Left ventricle myocardium inferior (tissue), 1 donor: ENCODE measurements around the gene IGFBP7. TPM values are rescaled to one million over a fixed set of nuclear protein-coding genes. Genes with fewer than 3 reads are reported as not detected.
A peak's percentile ranks its signal among the peaks of the same experiment; 100 is the strongest.

Source experiments
- DNase-seq: peaks from one replicate; pipeline ENCODE4 v3.0.0-alpha.2; 2020
- H3K27ac ChIP-seq: fragments of 200-600 bp; replicated peaks from 2 replicates; pipeline ENCODE4 v1.8.0; 2021
- H3K27me3 ChIP-seq: fragments of 200-600 bp; 2 replicates; pipeline ENCODE4 v1.8.0; 2021; ENCODE audit warnings: low read depth
- H3K36me3 ChIP-seq: fragments of 200-600 bp; 2 replicates; pipeline ENCODE4 v1.8.0; 2021
- H3K4me1 ChIP-seq: fragments of 200-600 bp; 2 replicates; pipeline ENCODE4 v1.8.0; 2021
- H3K4me3 ChIP-seq: fragments of 200-600 bp; 2 replicates; pipeline ENCODE4 v1.8.0; 2021; ENCODE audit warnings: mild to moderate bottlenecking, moderate library complexity
- H3K9me3 ChIP-seq: fragments of 200-600 bp; replicated peaks from 2 replicates; pipeline ENCODE4 v1.8.0; 2021
- intact Hi-C: fragments of 100-400 bp; cut with micrococcal nuclease; formaldehyde crosslinking; loops from one replicate; pipeline ENCODE4 v1.11.0; 2022
- total RNA-seq: library from RNA; stranded (reverse); fragmentation: NEBNext Ultra II Directional; extraction: Animal tissue kit (Norgen Biotek cat#: 25700); gene quantifications from one replicate; pipeline ENCODE4 v1.2.1, GENCODE V29; 2021
- TF ChIP-seq, protein P1 (sequence below): fragments of 200-600 bp; IDR thresholded peaks from 2 replicates; pipeline ENCODE4 v1.8.0; 2021; ENCODE audit warnings: antibody characterized with exemption, mild to moderate bottlenecking, borderline replicate concordance
- donor health status: DM: no; HTN: yes; CAD: no; lungs with severe emphysema.

Gene IGFBP7
- total RNA-seq, 1 donor from 2014 or later: 698 TPM

- no peaks in the 10 kb centered on the region for H3K36me3 ChIP-seq
- no peak for DNase-seq
Measured at GRCh38 chr4:57113870-57114269, 3.7 kb upstream of the IGFBP7 start.

GRCh38 chr4:57110640-57111511 is 691 bp upstream of the IGFBP7 start:
- H3K9me3 ChIP-seq: no peaks in the 10 kb centered on the region
- no peaks in the 10 kb centered on the region for H3K27me3 ChIP-seq
- TF ChIP-seq, protein P1, sequence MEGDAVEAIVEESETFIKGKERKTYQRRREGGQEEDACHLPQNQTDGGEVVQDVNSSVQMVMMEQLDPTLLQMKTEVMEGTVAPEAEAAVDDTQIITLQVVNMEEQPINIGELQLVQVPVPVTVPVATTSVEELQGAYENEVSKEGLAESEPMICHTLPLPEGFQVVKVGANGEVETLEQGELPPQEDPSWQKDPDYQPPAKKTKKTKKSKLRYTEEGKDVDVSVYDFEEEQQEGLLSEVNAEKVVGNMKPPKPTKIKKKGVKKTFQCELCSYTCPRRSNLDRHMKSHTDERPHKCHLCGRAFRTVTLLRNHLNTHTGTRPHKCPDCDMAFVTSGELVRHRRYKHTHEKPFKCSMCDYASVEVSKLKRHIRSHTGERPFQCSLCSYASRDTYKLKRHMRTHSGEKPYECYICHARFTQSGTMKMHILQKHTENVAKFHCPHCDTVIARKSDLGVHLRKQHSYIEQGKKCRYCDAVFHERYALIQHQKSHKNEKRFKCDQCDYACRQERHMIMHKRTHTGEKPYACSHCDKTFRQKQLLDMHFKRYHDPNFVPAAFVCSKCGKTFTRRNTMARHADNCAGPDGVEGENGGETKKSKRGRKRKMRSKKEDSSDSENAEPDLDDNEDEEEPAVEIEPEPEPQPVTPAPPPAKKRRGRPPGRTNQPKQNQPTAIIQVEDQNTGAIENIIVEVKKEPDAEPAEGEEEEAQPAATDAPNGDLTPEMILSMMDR: no peak
- peak overlapping the region; percentile 93 for H3K4me3 ChIP-seq
- peaks cover 59% of the 10 kb centered on the region for H3K4me1 ChIP-seq
- DNase-seq: peak; percentile 48
- intact Hi-C loops: no loop called here
- peak overlapping the region; percentile 98 for H3K27ac ChIP-seq
- H3K36me3 ChIP-seq: no peaks in the 10 kb centered on the region

More at GRCh38 chr4:57113870-57114269, 3.7 kb upstream of the IGFBP7 start:
- no peak overlapping the region for H3K27ac ChIP-seq
- intact Hi-C loops: no loop called here
- TF ChIP-seq, protein P1: no peak
- peaks cover 41% of the 10 kb centered on the region for H3K4me1 ChIP-seq
- H3K4me3 ChIP-seq: no peak overlapping the region
- H3K27me3 ChIP-seq: no peaks in the 10 kb centered on the region
- H3K9me3 ChIP-seq: no peaks in the 10 kb centered on the region

DNA sequence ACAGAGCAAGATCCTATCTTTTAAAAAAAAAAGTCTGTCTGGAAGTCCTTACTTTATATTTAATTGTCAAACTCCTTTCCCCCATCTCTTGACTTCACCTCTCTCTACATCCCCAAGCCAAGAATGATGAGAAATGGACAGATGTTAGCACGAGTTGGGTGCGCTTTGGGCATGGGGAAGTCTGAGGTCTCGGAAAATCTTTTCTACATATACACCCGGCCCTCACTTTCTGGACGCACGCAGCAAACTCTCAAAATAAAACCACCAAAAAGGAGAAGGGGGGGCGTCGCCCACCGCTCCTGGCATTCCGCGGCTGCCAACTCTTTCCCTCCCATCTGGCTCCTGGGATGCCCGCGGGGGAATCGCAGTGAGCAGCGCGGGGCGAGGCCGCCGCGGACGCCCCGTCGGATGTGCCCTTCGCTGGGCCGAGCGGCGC is 756 bp downstream of the IGFBP7 start:
- intact Hi-C loops: loop anchor here (5.0 kb wide), 1 partner anchor 52 kb away; no protein-coding TSS in a partner anchor
- H3K4me3 ChIP-seq: peak overlapping the region; percentile 93
- H3K9me3 ChIP-seq: no peaks in the 10 kb centered on the region
- H3K36me3 ChIP-seq: no peaks in the 10 kb centered on the region
- peak overlapping the region; percentile 98 for H3K27ac ChIP-seq
- TF ChIP-seq, protein P1: no peak
- H3K4me1 ChIP-seq: peaks cover 74% of the 10 kb centered on the region
- DNase-seq: no peak
- H3K27me3 ChIP-seq: no peaks in the 10 kb centered on the region

- no peaks in the 10 kb centered on the region for H3K9me3 ChIP-seq
- no peaks in the 10 kb centered on the region for H3K36me3 ChIP-seq
- H3K27ac ChIP-seq: peak overlapping the region; percentile 98
- no peak for DNase-seq
- intact Hi-C loops: loop anchor here (5.0 kb wide), 1 partner anchor 49 kb away; no protein-coding TSS in a partner anchor
- peaks cover 92% of the 10 kb centered on the region for H3K4me1 ChIP-seq
- TF ChIP-seq, protein P1: no peak
- H3K27me3 ChIP-seq: no peaks in the 10 kb centered on the region
- H3K4me3 ChIP-seq: peak overlapping the region; percentile 93
Measured at GRCh38 chr4:57106181-57106580, 4.0 kb downstream of the IGFBP7 start.

DNA sequence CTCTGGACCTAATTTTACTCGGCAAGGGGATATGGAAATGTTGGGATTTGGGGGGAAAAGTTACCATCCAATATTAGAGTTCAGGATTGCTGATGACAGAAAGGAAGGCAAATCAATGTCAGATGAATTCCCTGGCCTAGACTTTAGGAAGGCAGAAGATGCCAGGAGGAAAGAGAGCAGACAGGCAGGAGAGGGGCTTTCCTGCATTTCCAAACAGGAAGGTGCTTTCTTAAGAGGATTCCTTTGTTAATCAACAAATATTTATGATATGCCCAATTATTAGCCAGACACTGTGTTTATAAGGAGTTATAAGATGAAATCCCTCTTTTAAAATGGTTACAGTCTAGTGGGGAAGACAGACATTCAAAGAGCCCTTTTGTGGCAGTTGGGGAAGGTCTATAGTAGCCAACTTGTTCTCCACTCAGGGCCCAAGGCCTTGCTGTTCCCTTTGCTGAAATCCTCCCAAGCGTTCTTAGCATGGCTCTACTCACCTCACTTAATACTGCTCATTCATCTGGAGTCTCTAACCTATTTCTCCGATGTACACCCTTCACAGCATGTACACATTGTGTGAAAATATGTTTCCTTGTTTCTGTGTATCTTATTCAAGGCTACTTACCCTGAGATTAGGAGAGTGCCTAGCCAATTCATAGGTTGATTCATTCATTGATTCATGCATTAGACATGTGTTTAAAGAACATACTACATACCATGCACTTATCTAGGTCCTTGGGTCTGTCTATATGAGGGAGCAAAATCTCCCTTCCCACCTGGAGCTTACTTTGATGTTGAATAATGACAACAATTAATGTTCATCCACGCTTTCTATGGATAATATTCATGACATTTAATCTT is 5.3 kb downstream of the IGFBP7 start:
- H3K4me3 ChIP-seq: peak overlapping the region; percentile 28
- peaks cover 100% of the 10 kb centered on the region for H3K4me1 ChIP-seq
- intact Hi-C loops: loop anchor here (5.0 kb wide), 1 partner anchor 48 kb away; no protein-coding TSS in a partner anchor
- no peaks in the 10 kb centered on the region for H3K9me3 ChIP-seq
- no peaks in the 10 kb centered on the region for H3K36me3 ChIP-seq
- TF ChIP-seq, protein P1: no peak
- DNase-seq: no peak
- peak overlapping the region; percentile 98 for H3K27ac ChIP-seq
- H3K27me3 ChIP-seq: no peaks in the 10 kb centered on the region
